NOMO-1 treated with dmso at 0.1 percent for 144 hours (cell line): ENCODE measurements around the gene ABR.
"Not testable (repeated sequence)": the region's sequence is repeated elsewhere in the genome, so short reads cannot be mapped to it uniquely, and the experiment has no call there.

Source experiments
- DNase-seq: peaks from one replicate; lab custom pipeline; 2025; ENCODE audit not compliant: unreplicated experiment; lab: John Stamatoyannopoulos, UW

Gene ABR

GRCh38 chr17:1050246-1050995, 129.4 kb downstream of the ABR start:
- no peak for DNase-seq

DNA sequence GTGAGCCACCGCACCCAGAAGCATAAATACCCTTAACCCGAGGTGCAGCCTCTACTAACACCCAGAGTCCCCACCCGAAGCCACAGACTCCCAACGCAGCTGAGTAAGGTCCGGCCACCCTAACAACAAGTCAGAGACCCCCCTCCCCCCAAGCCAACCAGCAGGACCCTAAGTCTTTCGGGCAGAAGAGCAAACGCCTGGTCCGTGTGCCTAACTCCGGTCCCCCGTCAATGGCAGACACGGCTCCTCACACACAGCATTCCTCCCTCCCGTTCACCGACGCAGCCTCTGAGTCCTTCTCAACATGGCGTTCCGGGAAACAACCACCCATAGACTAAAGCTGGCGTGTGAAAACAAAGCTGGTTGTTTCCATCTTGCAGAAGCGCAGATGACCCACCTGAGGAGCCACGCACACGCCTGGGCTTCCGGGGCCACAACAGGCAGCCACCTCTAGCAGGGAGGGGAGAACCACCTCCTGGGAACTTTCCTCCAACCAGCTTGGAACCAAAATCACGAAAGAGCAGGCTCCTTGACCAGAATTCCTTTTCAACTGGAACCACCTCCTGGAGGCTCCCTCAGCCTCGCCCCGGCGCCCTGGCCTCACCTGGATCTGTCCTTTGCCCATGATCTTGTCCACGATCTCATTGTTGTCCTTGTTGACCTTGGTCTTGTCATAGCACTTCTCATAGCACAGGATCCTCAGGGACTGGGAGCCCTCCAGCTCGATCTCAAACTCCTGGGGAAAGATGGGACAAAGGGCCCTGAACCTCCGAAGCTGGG, 130.1 kb downstream of the ABR start:
- no peak for DNase-seq

DNA sequence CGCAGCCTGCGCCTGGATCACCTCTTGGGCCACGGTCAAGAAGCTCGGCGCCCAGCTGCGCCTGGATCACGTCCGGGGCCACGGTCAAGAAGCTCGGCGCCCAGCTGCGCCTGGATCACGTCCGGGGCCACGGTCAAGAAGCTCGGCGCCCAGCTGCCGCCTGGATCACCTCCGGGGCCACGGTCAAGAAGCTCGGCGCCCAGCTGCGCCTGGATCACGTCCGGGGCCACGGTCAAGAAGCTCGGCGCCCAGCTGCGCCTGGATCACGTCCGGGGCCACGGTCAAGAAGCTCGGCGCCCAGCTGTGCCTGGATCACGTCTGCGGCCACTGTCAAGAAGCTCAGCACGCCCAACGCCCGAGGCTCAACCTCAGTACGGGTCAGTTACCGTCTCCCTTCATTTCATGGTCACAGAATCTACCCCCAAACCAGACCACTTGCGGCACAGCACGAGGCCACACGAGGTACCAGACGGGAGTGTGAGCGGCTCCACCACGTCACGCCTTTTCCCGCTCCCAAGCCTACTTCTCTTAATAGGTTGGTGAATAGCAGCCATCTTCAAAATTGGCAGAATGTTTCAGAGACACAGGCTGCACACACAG, 131.2 kb downstream of the ABR start:
- DNase-seq: not testable (repeated sequence)

DNA sequence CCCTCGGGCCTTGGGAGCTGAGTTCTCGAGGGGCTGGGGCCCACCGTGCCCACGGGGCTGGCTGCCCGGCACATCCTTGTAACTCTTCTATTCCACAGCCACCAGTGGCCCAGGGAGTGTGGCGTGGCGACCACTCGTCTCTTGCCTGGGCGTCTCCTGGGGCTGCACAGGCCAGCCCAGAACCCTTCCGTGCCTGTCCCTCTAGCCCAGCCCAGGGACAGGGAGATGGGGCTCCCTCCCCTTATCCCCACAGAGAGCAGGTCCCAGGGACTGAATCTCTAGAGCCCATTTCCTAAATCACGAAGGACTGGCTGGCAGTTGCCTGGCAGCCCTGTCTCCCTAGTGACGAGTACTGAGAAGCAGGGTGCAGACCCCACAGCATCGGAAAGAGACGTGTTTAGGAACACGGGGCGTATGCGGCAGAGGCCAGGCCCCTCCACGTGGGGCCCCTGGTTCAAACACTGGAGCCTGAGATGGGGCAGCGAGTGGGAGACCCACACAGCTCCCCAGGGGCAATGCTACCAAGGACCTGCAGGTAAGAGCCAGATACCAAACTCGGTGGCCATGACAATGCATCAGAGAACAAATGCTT, 131.8 kb downstream of the ABR start:
- no peak for DNase-seq

DNA sequence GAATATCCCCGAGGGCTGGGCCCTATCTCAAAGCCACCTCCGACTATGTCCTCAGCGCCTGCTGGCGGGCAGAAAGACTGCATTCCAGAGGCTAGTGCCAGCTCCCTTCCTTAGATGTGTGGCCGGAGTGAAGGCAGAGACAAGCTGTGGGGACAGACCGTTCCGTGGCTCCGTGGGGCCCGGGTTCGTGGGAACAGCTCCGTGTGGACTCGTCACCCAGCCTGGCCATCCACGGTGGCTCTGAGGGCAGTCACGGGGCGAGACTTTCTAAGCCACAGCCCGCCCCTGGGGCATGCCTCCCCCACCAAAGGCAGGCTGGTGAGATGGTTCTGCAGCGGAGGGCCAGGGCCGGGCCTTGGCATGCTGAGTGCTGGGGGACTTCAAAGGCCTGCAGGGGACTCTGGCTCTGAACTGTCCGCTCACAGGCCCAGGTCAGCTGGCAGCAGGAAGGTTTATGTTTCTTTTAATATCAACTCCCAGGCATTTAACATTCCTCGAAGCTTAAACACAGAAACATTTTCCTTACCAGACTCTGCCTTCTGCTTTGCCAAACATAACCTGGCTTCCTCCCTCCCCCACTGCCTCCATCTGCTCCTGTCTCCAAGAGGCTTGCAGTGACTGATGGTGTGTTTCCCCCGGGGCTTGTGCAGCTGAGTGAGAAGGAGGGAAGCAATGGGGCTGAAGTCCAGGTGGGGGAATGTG, 132.5 kb downstream of the ABR start:
- DNase-seq: no peak

GRCh38 chr17:1045456-1045855, 134.3 kb downstream of the ABR start:
- DNase-seq: no peak

DNA sequence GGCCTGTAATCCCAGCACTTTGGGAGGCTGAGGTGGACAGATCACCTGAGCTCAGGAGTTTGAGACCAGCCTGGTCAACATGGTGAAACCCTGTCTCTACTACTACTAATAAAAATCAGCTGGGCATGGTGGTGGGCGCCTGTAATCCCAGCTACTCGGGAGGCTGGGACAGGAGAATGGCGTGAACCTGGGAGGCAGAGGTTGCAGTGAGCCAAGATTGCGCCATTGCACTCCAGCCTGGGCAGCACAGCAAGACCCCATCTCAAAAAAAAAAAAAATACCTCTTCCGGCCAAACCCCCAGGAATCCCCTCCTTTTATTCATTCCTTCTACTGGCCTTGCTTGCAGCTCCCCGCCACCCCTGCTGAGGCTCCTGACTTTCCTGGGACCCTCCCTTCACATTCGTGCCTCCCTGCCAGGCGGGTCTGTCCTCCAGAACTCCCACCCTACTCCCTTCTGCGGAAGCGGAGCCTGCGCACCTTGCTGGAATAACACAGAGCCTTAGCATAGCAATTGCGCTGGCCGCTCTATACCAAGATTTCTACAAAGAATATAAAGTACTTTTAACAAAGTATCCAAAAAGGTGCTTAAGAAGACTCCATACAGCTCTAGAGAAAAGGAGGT, 135.3 kb downstream of the ABR start:
- DNase-seq: not testable (repeated sequence)

DNA sequence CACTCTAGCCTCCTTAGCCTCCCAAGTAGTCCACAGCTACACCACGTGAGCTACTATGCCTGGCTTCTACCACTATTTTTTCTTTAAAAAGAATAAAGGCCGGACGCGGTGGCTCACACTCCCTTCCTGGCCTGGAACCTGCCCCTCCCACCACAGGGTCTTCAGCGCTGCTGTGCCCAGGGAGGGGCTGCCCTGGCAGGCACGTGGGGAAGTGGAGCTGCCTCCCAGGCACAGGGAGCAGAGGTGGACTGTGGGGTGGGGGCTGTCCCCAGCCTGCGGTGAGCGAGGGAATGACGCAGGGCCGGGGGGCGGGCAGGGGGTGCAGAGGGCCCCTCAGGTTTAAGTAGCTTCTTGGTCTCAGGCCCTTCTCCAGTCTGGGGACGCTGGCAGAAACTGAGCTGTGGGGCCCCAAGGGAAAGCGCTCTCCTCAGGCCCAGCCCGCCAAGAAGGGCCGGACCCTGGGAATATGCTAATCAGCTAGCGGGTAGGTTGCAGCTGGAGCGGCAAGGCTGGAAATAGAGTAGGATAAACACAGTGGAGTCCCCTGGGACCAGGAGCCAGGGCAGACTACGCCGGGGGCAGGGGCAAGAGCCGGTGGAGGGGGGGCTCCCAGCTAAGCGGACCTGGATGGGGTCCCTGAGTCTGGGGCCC, 136.1 kb downstream of the ABR start:
- no peak for DNase-seq

DNA sequence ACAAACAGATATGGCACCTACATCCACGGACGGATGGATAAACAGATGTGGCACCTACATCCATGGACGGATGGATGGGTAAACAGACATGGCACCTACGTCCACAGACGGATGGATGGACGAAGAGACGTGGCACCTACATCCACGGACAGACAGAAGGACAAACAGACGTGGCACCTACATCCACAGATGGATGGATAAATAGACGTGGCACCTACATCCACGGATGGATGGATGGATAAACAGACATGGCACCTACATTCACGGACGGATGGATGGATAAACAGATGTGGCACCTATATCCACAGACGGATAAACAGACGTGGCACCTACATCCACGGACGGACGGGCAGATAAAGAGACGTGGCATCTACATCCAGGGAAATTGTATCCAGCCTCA, 137.3 kb downstream of the ABR start:
- no peak for DNase-seq

DNA sequence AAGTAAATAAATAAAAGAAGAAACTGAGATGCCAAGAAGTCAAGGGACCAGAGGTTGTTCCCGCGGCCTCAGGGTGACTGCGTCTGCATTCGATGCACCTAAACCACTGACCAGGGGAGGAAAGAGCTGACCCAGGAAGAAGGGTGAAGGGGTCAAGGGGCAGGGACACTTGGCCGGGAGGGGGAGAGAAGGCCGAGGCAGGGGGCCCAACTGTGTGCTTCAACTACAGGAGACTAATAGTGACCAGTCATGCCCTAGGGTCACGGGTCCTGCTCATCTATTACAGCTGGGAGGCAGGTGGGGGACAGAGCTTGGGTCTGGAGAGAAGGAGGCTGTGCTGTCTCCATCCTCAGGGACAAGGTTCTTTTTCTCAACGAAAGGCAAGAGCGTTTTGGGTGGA, 138.0 kb downstream of the ABR start:
- no peak for DNase-seq

GRCh38 chr17:1040216-1040600, 139.6 kb downstream of the ABR start:
- no peak for DNase-seq

- peak; percentile 82 for DNase-seq
Measured at GRCh38 chr17:1039511-1040215, 140.1 kb downstream of the ABR start.

DNA sequence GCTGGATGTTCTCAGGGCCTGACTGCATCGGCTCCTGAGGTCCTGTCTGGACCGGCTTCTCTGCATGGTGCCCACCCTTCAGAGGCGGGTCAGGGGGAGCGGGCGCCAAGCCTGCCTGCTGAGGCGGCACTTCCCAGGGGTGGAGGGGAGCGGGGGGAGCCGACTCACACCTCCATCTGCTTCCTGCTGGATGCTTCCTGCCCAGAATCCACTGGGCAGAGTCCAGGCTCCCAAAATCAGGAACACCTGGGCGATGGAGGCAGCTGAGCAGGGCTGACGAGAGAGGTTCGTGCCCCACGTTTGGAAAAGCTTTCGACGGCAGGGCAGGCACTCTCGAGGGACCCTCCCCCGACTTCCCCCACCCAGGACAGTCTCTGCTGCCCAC, 140.7 kb downstream of the ABR start:
- no peak for DNase-seq

- DNase-seq: no peak
Measured at GRCh38 chr17:1038459-1039122, 141.2 kb downstream of the ABR start.

GRCh38 chr17:1037238-1037879, 142.4 kb downstream of the ABR start:
- no peak for DNase-seq

GRCh38 chr17:1036845-1037237, 142.9 kb downstream of the ABR start:
- DNase-seq: no peak

GRCh38 chr17:1036171-1036844, 143.5 kb downstream of the ABR start:
- DNase-seq: no peak

DNA sequence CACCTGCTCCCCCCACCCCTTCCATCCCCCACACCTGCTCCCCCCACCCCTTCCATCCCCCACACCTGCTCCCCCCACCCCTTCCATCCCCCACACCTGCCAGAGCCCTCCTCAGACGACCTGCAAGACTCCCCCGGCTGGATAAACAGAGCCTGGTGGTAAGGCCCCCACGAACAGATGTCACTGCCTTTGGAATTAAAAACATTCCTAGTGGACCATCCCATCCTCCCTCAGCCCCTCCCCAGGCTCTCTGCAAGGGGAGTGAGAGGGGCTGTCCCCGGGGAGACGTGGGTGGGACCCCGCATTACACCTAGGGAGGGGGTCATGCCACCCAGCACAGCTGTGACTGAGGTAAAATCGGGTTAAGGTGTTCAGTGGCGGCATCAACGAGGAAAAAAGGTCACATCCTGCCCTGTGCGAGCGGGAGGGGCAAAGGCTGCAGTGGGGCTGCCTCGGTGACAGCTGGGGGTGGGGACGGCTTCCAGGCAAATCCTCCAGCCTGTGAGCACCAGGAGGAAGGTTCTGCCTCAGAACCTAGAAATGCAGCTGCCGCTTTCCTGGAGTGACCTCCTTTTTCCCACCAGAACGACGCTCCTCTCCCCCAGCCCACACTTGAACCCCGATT, 144.1 kb downstream of the ABR start:
- DNase-seq: no peak
